ENCODE data around the gene ZNF330.

DNA sequence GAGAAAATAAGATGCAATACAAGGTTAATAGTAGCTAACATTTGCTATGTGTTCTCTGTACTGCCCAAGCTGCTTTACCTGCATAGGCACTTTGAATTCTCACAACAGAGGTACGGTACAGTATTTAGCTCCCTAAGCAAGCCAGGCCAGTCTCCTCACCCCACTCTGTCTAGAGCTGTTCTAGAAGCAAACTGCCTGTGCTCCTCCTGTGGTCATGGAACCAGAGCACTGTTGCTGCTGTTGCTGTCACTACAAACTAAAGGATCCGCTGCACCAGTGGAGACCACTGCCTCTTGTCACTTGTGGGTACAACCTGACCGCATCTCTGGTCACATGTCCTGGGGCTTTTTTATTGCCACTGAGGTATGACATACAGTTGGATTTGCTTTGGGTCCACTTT lies 19.6 kb downstream of the ZNF330 start:
- TF ChIP-seq EZH2 (optimal IDR thresholded peaks at IDR 0.05; ENCODE audit: low read depth, low read length), result no peak
- TF ChIP-seq, protein P1, sequence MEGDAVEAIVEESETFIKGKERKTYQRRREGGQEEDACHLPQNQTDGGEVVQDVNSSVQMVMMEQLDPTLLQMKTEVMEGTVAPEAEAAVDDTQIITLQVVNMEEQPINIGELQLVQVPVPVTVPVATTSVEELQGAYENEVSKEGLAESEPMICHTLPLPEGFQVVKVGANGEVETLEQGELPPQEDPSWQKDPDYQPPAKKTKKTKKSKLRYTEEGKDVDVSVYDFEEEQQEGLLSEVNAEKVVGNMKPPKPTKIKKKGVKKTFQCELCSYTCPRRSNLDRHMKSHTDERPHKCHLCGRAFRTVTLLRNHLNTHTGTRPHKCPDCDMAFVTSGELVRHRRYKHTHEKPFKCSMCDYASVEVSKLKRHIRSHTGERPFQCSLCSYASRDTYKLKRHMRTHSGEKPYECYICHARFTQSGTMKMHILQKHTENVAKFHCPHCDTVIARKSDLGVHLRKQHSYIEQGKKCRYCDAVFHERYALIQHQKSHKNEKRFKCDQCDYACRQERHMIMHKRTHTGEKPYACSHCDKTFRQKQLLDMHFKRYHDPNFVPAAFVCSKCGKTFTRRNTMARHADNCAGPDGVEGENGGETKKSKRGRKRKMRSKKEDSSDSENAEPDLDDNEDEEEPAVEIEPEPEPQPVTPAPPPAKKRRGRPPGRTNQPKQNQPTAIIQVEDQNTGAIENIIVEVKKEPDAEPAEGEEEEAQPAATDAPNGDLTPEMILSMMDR (IDR thresholded peaks at IDR 0.05; ENCODE audit: low read length), result no peak
